ENCODE results near the gene NIN.

Gene NIN

GRCh38 chr14:50756300-50756699 is 74.7 kb downstream of the NIN start:
- Histone ChIP-seq H3K9ac (ENCODE audit: low read depth, low read length) (no peak overlapping the region), H3K36me3 (ENCODE audit: insufficient read depth, low read length) (peaks cover 83% of the 10 kb centered on the region), H3K27ac (ENCODE audit: low read length) (no peak overlapping the region), H3K9me3 (ENCODE audit: insufficient read depth, low read length, severe bottlenecking) (no peaks in the 10 kb centered on the region), H3K4me1 (ENCODE audit: insufficient read depth, low read length) (no peaks in the 10 kb centered on the region), H3K27me3 (ENCODE audit: insufficient read depth, low read length, poor library complexity) (no peaks in the 10 kb centered on the region), H3K4me2 (ENCODE audit: insufficient read depth, low read length) (no peak overlapping the region), H3K79me2 (ENCODE audit: insufficient read depth, low read length) (no peaks in the 10 kb centered on the region), H2AFZ (ENCODE audit: low read depth, low read length) (no peak overlapping the region), H4K20me1 (ENCODE audit: insufficient read depth, low read length) (no peaks in the 10 kb centered on the region), H3K4me3 (ENCODE audit: low read depth in 1 of 2, low read length in 2 of 2) (no peak overlapping the region)
- TF ChIP-seq EZH2 (IDR thresholded peaks at IDR 0.05; ENCODE audit: borderline replicate concordance, low read depth, low read length, severe bottlenecking) (no peak), CTCF (IDR thresholded peaks at IDR 0.05; ENCODE audit: borderline replicate concordance, extremely low read depth, low read length, poor library complexity, severe bottlenecking) (no peak)
- ATAC-seq (ENCODE audit: insufficient read depth, low read depth) (no peak), DNase-seq (no peak)

- Histone ChIP-seq H3K4me3 (ENCODE audit: low read depth in 1 of 2, low read length in 2 of 2) (no peak overlapping the region), H4K20me1 (ENCODE audit: insufficient read depth, low read length) (no peaks in the 10 kb centered on the region), H3K36me3 (ENCODE audit: insufficient read depth, low read length) (peaks cover 74% of the 10 kb centered on the region), H3K79me2 (ENCODE audit: insufficient read depth, low read length) (no peaks in the 10 kb centered on the region), H3K9me3 (ENCODE audit: insufficient read depth, low read length, severe bottlenecking) (no peaks in the 10 kb centered on the region), H3K4me1 (ENCODE audit: insufficient read depth, low read length) (no peaks in the 10 kb centered on the region), H3K27ac (ENCODE audit: low read length) (no peak overlapping the region), H3K4me2 (ENCODE audit: insufficient read depth, low read length) (no peak overlapping the region), H2AFZ (ENCODE audit: low read depth, low read length) (no peak overlapping the region), H3K9ac (ENCODE audit: low read depth, low read length) (no peak overlapping the region), H3K27me3 (ENCODE audit: insufficient read depth, low read length, poor library complexity) (no peaks in the 10 kb centered on the region)
- no peak for ATAC-seq (ENCODE audit: insufficient read depth, low read depth)
- no peak for TF ChIP-seq CTCF (IDR thresholded peaks at IDR 0.05; ENCODE audit: borderline replicate concordance, extremely low read depth, low read length, poor library complexity, severe bottlenecking)
- no peak for TF ChIP-seq EZH2 (IDR thresholded peaks at IDR 0.05; ENCODE audit: borderline replicate concordance, low read depth, low read length, severe bottlenecking)
- no peak for DNase-seq
Observed at GRCh38 chr14:50750323-50750722, 80.6 kb downstream of the NIN start.

- no peak overlapping the region for H3K4me3 ChIP-seq (ENCODE audit: low read depth in 1 of 2, low read length in 2 of 2)
- TF ChIP-seq CTCF (IDR thresholded peaks at IDR 0.05; ENCODE audit: borderline replicate concordance, extremely low read depth, low read length, poor library complexity, severe bottlenecking): no peak
- TF ChIP-seq EZH2 (IDR thresholded peaks at IDR 0.05; ENCODE audit: borderline replicate concordance, low read depth, low read length, severe bottlenecking): no peak
- no peak overlapping the region for H2AFZ ChIP-seq (ENCODE audit: low read depth, low read length)
- DNase-seq (no peak), ATAC-seq (ENCODE audit: insufficient read depth, low read depth) (no peak)
- no peak overlapping the region for H3K4me2 ChIP-seq (ENCODE audit: insufficient read depth, low read length)
- no peak overlapping the region for H3K9ac ChIP-seq (ENCODE audit: low read depth, low read length)
- no peaks in the 10 kb centered on the region for H3K9me3 ChIP-seq (ENCODE audit: insufficient read depth, low read length, severe bottlenecking)
- H3K79me2 ChIP-seq (ENCODE audit: insufficient read depth, low read length): no peaks in the 10 kb centered on the region
- no peaks in the 10 kb centered on the region for H4K20me1 ChIP-seq (ENCODE audit: insufficient read depth, low read length)
- H3K27me3 ChIP-seq (ENCODE audit: insufficient read depth, low read length, poor library complexity): no peaks in the 10 kb centered on the region
- H3K36me3 ChIP-seq (ENCODE audit: insufficient read depth, low read length): peaks cover 78% of the 10 kb centered on the region
- H3K27ac ChIP-seq (ENCODE audit: low read length): no peak overlapping the region
- H3K4me1 ChIP-seq (ENCODE audit: insufficient read depth, low read length): no peaks in the 10 kb centered on the region
Observed at GRCh38 chr14:50745401-50746058, 85.4 kb downstream of the NIN start.

All from DND-41 (cell line).